Ovary (tissue), 3 donors: Measurements from ENCODE around the gene CLN6.

Experiments used
- CTCF ChIP-seq, 3 donors: fragments of 450-650 bp in 2 of 3; fragments of 200-600 bp in 1 of 3; IDR thresholded peaks; one replicate each; pipeline versions ENCODE4 v1.5.1 to v1.8.0; 2016 to 2022; ENCODE audit warnings: antibody characterized with exemption in 3 of 3, mild to moderate bottlenecking in 1 of 3
- POLR2A ChIP-seq: fragments of 450-650 bp; IDR thresholded peaks from one replicate; pipeline ENCODE4 v1.6.1; 2017; ENCODE audit warnings: antibody characterized with exemption, mild to moderate bottlenecking, moderate library complexity
- donor health status: DM: no; HTN: no; CAD: no.

GRCh38 chr15:68265081-68265480 is 35.6 kb upstream of the CLN6 start:
- TF ChIP-seq CTCF (IDR thresholded peaks at IDR 0.05), result no peak
- TF ChIP-seq POLR2A, result no peak
